OCI-LY1 (cell line): ENCODE measurements around the gene ZNF775.

Experiments used
- H2AFZ ChIP-seq: fragments of 200-600 bp; sonication (generic), shearing (Covaris generic); 2 replicates; pipeline ENCODE4 v1.6.0; 2014; ENCODE audit warnings: antibody characterized with exemption, mild to moderate bottlenecking, low read length
- H3F3A ChIP-seq: fragments of 200-600 bp; sonication (generic), shearing (Covaris generic); 2 replicates; pipeline ENCODE4 v1.6.0; 2014; ENCODE audit warnings: mild to moderate bottlenecking, antibody characterized with exemption, low read length, moderate library complexity; ENCODE audit not compliant: insufficient read depth
- H3K27ac ChIP-seq: fragments of 200-600 bp; sonication (generic); 2 replicates; pipeline ENCODE4 v1.5.1; 2014; ENCODE audit warnings: low read length, mixed run types, mild to moderate bottlenecking, low read depth; ENCODE audit not compliant: poor library complexity, severe bottlenecking
- H3K27me3 ChIP-seq: fragments of 200-600 bp; sonication (generic); 2 replicates; pipeline ENCODE4 v1.6.0; 2014; ENCODE audit warnings: antibody characterized with exemption, mild to moderate bottlenecking, low read length, moderate library complexity; ENCODE audit not compliant: insufficient read depth
- H3K36me3 ChIP-seq: fragments of 200-600 bp; sonication (generic); 2 replicates; pipeline ENCODE4 v1.6.1; 2014; ENCODE audit warnings: mild to moderate bottlenecking, antibody characterized with exemption, low read length, moderate library complexity, mixed read lengths; ENCODE audit not compliant: insufficient read depth
- H3K4me1 ChIP-seq: fragments of 200-600 bp; sonication (generic); 2 replicates; pipeline ENCODE4 v1.5.1; 2014; ENCODE audit warnings: mild to moderate bottlenecking, low read length, moderate library complexity; ENCODE audit not compliant: insufficient read depth, severe bottlenecking
- H3K4me2 ChIP-seq: fragments of 200-600 bp; sonication (generic), shearing (Covaris generic); 2 replicates; pipeline ENCODE4 v1.6.1; 2014; ENCODE audit warnings: low read length
- H3K4me3 ChIP-seq: fragments of 200-600 bp; sonication (generic); 2 replicates; pipeline ENCODE4 v1.5.1; 2014; ENCODE audit warnings: low read length, low read depth, mild to moderate bottlenecking, mixed read lengths; ENCODE audit not compliant: poor library complexity, severe bottlenecking
- H3K79me2 ChIP-seq: fragments of 200-600 bp; shearing (Covaris generic); 2 replicates; pipeline ENCODE4 v1.6.1; 2016; ENCODE audit warnings: mixed run types, low read length, mixed read lengths; ENCODE audit not compliant: insufficient read depth
- H3K9ac ChIP-seq: fragments of 200-600 bp; sonication (generic), shearing (Covaris generic); 2 replicates; pipeline ENCODE4 v1.6.1; 2014; ENCODE audit warnings: mild to moderate bottlenecking, low read length, mixed read lengths
- H3K9me2 ChIP-seq: fragments of 200-600 bp; sonication (generic), shearing (Covaris generic); 2 replicates; pipeline ENCODE4 v1.6.1; 2014; ENCODE audit warnings: low read depth, mild to moderate bottlenecking, low read length, mixed read lengths
- H3K9me3 ChIP-seq: fragments of 200-600 bp; shearing (Covaris generic); 2 replicates; pipeline ENCODE4 v1.6.1; 2014; ENCODE audit warnings: low read length, mixed read lengths
- H4K20me1 ChIP-seq: fragments of 200-600 bp; sonication (generic), shearing (Covaris generic); 2 replicates; pipeline ENCODE4 v1.6.0; 2016; ENCODE audit warnings: mild to moderate bottlenecking, low read length; ENCODE audit not compliant: insufficient read depth
- CTCF ChIP-seq: fragments of 200-600 bp; sonication (generic), shearing (Covaris generic); IDR thresholded peaks from 2 replicates; pipeline ENCODE4 v1.5.1; 2017; ENCODE audit warnings: mild to moderate bottlenecking, antibody characterized with exemption, low read length, moderate library complexity, mixed read lengths
- EZH2 ChIP-seq: fragments of 200-600 bp; sonication (generic), shearing (Covaris generic); IDR thresholded peaks from 2 replicates; pipeline ENCODE4 v1.8.0; 2017; ENCODE audit warnings: borderline replicate concordance, mixed run types, mild to moderate bottlenecking, antibody characterized with exemption, low read length, moderate library complexity, mixed read lengths

The ZNF775 gene

GRCh38 chr7:150335108-150335773 is 43.9 kb upstream of the ZNF775 start:
- no peaks in the 10 kb centered on the region for H3K9me2 ChIP-seq
- H4K20me1 ChIP-seq = no peaks in the 10 kb centered on the region
- H3K4me3 ChIP-seq = no peak overlapping the region
- no peak for TF ChIP-seq CTCF
- TF ChIP-seq EZH2 = no peak
- H3K9me3 ChIP-seq = no peaks in the 10 kb centered on the region
- no peaks in the 10 kb centered on the region for H3F3A ChIP-seq
- H3K79me2 ChIP-seq = no peaks in the 10 kb centered on the region
- H3K4me2 ChIP-seq = no peak overlapping the region
- no peak overlapping the region for H3K9ac ChIP-seq
- H3K4me1 ChIP-seq = no peaks in the 10 kb centered on the region
- H3K36me3 ChIP-seq = 0 out of 2 replicates have a peak, but pooled peaks cover 1% of the 10 kb centered on the region
- no peak overlapping the region for H2AFZ ChIP-seq
- no peaks in the 10 kb centered on the region for H3K27me3 ChIP-seq
- no peak overlapping the region for H3K27ac ChIP-seq

- H3F3A ChIP-seq = no peaks in the 10 kb centered on the region
- no peaks in the 10 kb centered on the region for H3K4me1 ChIP-seq
- no peak overlapping the region for H3K4me3 ChIP-seq
- H3K27ac ChIP-seq = no peak overlapping the region
- H4K20me1 ChIP-seq = no peaks in the 10 kb centered on the region
- H3K36me3 ChIP-seq = no peaks in the 10 kb centered on the region
- H3K27me3 ChIP-seq = no peaks in the 10 kb centered on the region
- H3K9ac ChIP-seq = no peak overlapping the region
- H3K4me2 ChIP-seq = no peak overlapping the region
- H3K9me2 ChIP-seq = no peaks in the 10 kb centered on the region
- no peak for TF ChIP-seq EZH2
- no peak for TF ChIP-seq CTCF
- H2AFZ ChIP-seq = no peak overlapping the region
- no peaks in the 10 kb centered on the region for H3K9me3 ChIP-seq
- H3K79me2 ChIP-seq = no peaks in the 10 kb centered on the region
Observed at GRCh38 chr7:150335774-150336112, 43.4 kb upstream of the ZNF775 start.

GRCh38 chr7:150336746-150337145 is 42.4 kb upstream of the ZNF775 start:
- no peak overlapping the region for H3K27ac ChIP-seq
- H3K4me1 ChIP-seq = no peaks in the 10 kb centered on the region
- no peak for TF ChIP-seq CTCF
- no peak for TF ChIP-seq EZH2

More at GRCh38 chr7:150336746-150337145, 42.4 kb upstream of the ZNF775 start:
- Histone ChIP-seq H3K9ac (no peak overlapping the region), H3K4me2 (no peak overlapping the region), H3F3A (no peaks in the 10 kb centered on the region), H3K36me3 (no peaks in the 10 kb centered on the region), H3K79me2 (no peaks in the 10 kb centered on the region), H2AFZ (no peak overlapping the region), H3K9me3 (no peaks in the 10 kb centered on the region), H3K4me3 (no peak overlapping the region), H3K27me3 (no peaks in the 10 kb centered on the region), H3K9me2 (no peaks in the 10 kb centered on the region), H4K20me1 (no peaks in the 10 kb centered on the region)
